T-helper 1 cell treated with Interleukin-12 subunit alpha and Interleukin-12 subunit beta and Interleukin-4 antibody, amounts not matched to agents 30 ng/mL and 1 ng/mL, for 36 hours (primary cell): Measurements from ENCODE around the gene CELSR1. TPM values are rescaled to one million over a fixed set of nuclear protein-coding genes. Genes with fewer than 3 reads are reported as not detected.
"Not testable (repeated sequence)": the region's sequence is repeated elsewhere in the genome, so short reads cannot be mapped to it uniquely, and the experiment has no call there.

Experiments
- intact Hi-C: fragments of 100-400 bp; cut with micrococcal nuclease; formaldehyde crosslinking; loops from one replicate; pipeline ENCODE4 v1.15.1; 2024
- total RNA-seq: library from RNA; stranded (reverse); gene quantifications from 2 replicates; pipeline ENCODE4 v1.2.3, GENCODE V29; 2022

The CELSR1 gene
- total RNA-seq, 1 donor from 2014 or later = 0.47 TPM

DNA sequence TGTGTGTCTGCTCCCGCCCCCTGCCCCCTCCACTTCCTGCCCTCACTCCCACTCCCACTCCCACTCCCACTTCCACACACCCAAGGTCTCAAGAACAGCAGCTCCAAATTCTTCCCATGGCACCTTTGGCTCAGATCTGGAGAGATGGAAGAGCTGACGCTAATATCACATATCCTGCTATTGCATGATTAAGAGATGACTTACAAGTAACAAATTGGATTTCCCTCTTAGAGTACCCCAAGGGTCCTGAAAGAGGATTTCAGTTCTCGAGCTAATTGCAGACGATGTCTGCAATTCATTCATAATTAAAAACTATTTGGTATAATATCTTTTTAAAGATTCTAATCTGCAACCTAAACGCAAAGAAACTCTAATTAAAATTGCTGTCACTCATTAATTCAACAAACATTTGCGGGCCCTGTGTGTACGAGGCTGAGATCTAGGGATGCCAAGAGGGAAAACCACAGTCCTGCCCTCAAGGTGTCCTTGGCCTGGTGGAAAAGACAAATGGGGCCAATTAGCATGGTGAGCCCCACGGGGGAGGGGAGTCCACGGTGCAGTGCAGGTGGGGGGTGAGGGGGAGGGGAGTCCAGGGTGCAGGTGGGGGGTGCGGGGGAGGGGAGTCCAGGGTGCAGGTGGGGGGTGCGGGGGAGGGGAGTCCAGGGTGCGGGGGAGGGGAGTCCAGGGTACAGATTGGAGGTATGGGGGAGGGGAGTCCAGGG, 50.3 kb downstream of the CELSR1 start:
- intact Hi-C loops = no loop called here

DNA sequence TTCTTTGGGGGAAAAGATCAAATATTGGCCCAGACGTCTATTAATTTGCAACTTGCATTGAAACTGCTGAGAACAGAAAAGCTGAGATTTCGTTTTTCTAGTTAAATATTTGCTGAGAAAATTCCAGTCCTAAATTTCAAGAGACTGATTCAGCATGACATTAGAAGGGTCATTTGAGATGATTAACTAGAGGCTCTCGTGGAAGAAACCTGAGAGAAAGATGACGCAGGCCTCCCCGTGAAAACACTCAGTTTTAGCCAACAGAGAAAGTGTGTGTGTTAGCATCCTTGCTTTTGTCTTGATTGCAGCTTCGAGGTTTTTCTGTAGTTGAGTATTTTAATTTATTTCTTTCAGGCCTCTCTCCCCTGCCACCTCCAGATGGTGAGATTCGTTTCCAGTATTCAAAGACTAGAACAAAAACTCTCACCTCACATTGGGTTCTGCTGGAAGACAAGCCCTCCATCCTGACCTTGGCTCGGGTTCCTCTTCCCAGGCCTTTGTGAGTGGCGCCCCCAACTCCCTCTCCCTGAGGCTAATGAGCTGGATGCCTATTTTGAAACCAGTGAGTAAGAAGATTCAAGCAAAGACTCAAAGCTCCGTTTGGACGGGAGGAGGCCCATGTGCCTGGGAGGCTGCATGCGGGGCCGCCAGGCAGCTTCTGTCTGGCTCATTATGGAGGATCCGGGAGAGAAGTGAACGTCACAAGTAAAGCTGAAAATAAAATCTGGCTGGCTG, 52.4 kb downstream of the CELSR1 start:
- intact Hi-C loops = no loop called here

DNA sequence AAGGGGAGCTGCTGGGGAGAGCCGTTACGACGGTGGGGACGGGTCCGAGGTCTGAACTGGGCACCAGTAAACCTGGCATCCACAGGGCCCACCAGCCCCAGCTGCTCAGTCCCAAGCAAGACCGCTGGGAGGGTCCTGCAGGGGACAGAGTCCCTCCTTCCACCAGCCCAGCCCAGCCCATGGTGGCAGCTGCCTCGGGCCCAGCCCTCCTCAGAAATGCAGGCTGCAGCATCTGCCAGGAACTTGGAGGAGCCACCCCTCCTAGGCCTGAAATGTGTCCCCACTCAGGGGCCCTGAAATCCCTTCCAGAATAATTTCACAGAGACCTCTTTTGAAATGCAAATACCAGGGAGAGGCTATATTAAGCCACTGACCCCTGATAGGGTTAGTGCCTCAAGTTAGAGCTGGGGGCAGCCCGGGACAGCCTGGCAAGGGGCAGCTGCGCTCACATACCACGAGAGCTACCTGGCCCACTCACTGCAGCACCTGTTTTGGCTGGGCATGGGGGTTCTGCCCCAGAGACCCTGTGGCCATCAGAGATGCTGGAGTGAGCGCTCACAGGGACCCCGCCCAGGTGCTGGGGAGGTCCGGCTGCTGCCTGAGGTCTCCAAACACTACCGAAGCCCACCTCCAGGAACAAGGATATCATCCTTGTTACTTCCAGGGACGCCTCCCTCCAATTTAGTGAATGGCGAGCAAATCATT, 53.1 kb downstream of the CELSR1 start:
- intact Hi-C loops = no loop called here

DNA sequence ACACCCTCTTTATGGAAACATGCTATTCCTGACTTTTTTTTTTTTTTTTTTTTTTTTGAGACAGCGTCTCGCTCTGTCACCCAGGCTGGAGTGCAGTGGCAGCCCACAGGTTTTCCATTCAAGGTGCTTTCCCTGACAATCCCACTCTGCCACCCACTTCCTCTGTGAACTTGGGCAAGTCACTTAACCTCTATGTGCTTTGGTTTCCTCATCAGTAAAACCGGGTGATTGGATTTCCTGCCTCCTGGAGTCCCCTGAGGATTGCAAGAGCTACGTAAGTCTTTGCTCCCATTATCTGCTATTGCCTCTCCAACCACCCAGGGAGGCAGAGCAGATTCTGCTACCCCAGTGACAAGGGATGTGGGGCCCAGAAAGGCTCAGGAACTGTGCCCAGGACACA, 54.1 kb downstream of the CELSR1 start:
- intact Hi-C loops = no loop called here

DNA sequence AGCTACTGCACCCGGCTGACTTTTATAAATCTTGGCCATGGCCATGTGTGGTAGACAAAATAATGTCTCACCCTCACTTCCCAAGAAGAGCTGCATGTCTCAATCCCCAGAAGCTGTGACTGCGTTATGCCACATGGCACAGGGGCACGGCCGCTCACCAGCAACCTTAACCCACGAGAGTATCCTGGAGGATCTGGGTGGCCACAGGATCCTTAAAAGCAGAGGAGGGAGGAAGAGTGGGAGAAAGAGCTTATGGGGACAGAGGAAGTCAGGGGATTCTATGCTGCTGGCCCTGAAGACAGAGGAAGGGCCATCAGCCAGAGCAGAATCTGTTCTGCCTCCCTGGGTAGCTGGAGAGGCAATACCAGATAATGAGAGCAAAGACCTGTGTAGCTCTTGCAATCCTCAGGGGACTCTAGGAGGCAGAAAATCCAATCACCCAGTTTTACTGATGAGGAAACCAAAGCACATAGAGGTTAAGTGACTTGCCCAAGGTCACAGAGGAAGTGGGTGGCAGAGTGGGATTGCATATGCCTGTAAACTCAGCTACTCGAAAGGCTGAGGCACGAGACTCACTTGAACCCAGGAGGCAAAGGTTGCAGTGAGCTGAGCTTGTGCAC, 55.3 kb downstream of the CELSR1 start:
- intact Hi-C loops = no loop called here

GRCh38 chr22:46481386-46481785, 56.0 kb downstream of the CELSR1 start:
- intact Hi-C loops = no loop called here

DNA sequence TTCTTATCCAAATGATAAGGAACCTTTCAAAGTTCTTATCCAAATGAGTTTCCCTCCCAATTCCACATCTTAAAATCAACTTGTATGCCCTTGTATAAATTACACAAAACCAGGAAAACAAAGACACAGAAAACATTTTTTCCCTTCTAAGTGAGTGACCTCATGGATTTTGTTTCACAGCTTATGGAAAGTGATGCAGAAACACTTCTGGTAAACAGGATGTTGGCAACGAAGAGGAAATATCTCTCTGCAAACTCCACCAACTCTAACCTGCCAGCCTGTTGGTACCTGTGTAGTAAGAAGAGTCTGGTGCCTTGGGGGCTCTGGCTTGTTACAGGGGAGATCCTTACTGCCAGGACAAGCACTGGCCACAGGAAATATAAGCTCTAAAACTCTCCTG, 57.0 kb downstream of the CELSR1 start:
- intact Hi-C loops = no loop called here

- intact Hi-C loops = no loop called here
Observed at GRCh38 chr22:46479046-46479445, 58.4 kb downstream of the CELSR1 start.

DNA sequence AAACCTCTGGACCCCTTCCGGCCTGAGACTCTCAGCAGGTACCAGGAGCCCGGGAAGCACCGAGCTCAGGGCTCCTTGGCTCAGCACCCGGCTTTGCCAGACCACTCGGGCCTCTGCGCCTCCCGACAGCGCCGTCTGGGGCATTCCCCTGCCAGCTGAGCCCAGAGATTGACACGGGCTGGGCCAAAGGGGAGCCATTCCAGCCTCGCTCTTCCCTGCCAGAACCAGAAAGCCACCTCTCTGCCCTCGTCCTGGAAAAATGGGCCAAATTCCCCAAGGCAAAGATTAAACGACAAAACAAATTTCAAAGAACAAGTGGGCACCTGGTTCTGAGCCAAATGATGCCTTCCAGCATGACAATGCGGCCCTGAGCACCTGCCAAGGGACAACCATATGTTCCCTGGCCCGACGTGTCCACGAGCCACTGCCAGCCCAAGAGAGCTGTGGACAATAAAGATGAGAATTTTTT, 59.3 kb downstream of the CELSR1 start:
- intact Hi-C loops = no loop called here

DNA sequence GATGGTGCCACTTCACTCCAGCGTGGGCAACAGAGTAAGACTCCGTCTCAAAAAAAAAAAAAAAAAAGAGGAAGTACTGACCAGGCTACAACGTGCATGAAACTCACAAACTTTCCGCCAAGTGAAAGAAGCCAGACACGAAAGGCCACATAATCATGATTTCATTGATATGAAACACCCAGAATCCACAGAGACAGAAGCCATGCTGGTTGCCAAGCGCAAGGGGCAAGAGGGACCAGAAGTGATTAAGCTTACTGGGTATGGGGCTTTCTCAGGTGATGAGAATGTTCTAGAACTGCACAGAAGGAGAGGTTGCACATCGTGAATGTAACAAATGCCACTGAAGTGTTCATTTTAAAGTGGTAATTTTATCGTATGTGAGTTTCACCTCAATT, 60.9 kb downstream of the CELSR1 start:
- intact Hi-C loops = no loop called here

DNA sequence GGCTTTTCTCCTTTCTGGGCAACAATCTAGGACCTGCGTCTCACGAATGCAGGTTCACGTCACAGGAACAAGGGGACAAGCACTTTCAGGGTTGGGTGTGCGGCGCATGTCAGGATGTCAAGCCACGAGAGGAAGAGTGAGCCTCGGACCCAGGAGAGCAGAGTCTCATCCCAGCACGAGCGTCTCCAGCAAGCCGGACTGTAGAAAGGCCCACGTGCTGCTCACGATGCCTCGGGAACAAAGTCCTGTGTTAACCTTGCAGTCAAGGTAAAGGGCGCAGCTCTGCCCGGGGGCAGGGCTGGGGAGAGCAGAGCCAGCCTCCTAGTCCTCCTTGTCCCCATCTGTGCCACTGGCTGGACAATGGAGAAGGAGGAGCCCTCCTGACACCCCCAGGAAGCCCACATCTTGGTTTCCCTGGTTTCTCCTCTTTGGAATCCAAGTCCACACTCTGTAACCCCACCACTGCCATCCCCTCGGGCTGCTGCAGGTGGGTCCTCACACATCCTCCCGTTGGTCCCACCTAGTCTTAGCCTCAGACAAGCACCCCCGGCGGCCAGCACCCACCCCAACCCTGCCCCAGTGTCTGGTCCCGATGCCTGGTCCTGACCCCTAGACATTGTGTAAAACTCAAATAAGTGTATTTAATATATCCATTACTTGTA, 63.4 kb downstream of the CELSR1 start:
- intact Hi-C loops = no loop called here

- intact Hi-C loops = no loop called here
Observed at GRCh38 chr22:46473021-46473779, 64.2 kb downstream of the CELSR1 start.

DNA sequence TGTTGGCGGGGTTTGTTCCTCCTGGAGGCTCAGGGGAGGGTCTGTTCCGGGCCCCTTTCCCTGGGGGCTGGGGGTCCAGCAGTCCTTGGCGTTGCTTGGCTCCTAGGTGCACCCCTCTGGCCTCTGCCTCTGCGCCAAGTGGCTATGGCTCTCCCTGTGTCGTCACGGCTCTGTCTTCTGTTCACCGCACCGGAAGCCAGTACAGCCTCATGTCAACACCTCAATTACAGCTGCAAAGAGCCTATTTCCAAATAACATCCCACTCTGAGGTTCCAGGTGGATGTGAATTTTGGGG, 64.8 kb downstream of the CELSR1 start:
- intact Hi-C loops = no loop called here

GRCh38 chr22:46471901-46472721, 65.3 kb downstream of the CELSR1 start:
- intact Hi-C loops = no loop called here

DNA sequence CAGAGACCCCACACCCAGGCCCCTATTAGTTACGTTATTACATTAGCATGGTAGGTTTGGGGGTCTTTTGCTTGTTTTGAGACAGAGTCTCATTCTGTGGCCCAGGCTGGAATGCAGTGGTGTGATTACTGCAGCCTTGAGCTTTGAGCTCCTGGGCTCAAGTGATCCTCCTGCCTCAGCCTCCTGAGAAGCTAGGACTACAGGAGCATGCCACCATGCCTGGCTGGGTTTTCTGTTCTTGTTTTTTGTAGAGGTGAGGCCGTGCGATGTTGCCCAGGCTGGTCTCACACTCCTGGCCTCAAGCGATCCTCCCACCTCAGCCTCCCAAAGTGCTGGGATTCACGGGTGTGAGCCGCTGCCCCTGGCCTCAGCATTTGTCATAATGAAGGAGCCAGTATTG, 66.1 kb downstream of the CELSR1 start:
- intact Hi-C loops = not testable (repeated sequence)

GRCh38 chr22:46469711-46470110, 67.7 kb downstream of the CELSR1 start:
- intact Hi-C loops = loop anchor here (10.0 kb wide), 1 partner anchor 65 kb away; no protein-coding TSS in a partner anchor

GRCh38 chr22:46467006-46467405, 70.4 kb downstream of the CELSR1 start:
- intact Hi-C loops = loop anchor here (10.0 kb wide), 1 partner anchor 62 kb away; no protein-coding TSS in a partner anchor

DNA sequence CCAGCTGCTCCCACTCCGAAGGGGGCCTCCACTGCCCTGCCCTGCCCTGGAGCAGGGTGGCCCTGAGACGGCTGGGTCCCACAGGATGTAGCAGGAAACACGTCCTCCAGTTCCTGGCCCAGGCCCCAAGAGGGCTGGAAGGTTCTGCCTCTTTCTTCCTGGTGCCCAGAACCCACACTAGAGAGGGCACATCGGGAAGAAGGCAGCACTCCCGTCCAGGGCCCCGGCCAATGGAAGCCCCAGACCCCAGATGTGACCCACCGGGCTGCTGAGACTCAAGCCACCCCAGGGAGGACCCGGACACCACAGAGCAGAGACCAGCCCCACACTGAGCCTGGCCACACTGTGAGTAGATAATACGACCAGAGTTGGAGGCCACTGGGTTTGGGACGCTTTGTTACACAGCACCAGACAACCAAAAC, 71.2 kb downstream of the CELSR1 start:
- intact Hi-C loops = loop anchor here (10.0 kb wide), 1 partner anchor 61 kb away; no protein-coding TSS in a partner anchor

DNA sequence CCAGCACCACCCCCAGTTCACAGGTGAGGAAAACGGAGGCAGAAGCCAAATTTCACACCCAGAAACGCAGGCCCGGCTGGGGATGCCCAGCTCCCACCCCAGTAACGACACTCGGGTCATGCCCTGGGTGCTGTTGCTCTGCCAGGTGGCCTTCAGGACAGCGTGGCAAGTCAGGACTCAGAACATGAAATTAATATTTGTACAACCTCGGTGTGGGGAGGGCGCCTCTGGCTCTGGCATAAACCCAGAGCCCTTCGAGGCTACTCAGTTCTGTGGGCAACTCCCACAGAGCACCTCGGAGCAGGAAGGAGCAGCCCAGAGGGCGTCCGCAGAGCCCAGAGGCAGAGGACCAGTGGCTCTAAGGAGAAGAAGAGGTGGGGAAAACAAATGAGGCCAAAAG, 71.6 kb downstream of the CELSR1 start:
- intact Hi-C loops = loop anchor here (10.0 kb wide), 1 partner anchor 61 kb away; no protein-coding TSS in a partner anchor
